HCT116 (cell line): ENCODE data around the gene STYXL2. TPM values are rescaled to one million over a fixed set of nuclear protein-coding genes. Genes with fewer than 3 reads are reported as not detected.

Source experiments
- ATAC-seq: fragments of 200-7000 bp; cut with Tn5 transposase; 2 replicates; pipeline ENCODE4 v1.9.1; 2020; ENCODE audit warnings: mild to moderate bottlenecking, moderate library complexity
- BruUV-seq: library from RNA; stranded (reverse); fragments of 400-500 nt; replicated peaks from 2 replicates; lab custom pipeline; 2021; lab: Mats Ljungman, UMichigan
- CTCF ChIA-PET: fragments of 300-600 bp; sonication (Branson Sonifier 250); formaldehyde crosslinking; loops from one replicate; lab custom pipeline; 2021; ENCODE audit warnings: antibody characterized with exemption; lab: Charles Lee
- POLR2A ChIA-PET: fragments of 300-600, 350-600 bp; sonication (Branson Sonifier 250); formaldehyde crosslinking; loops from one replicate; lab custom pipeline; 2021; ENCODE audit warnings: antibody characterized with exemption; lab: Charles Lee
- RAD21 ChIA-PET, 2 experiments: fragments of 300-600 bp; sonication (Branson Sonifier 250); formaldehyde crosslinking; loops; one replicate each; lab custom pipeline; 2023; ENCODE audit warnings: low total read pairs in 2 of 2; ENCODE audit not compliant: uncharacterized antibody in 2 of 2, unreplicated experiment in 2 of 2, low non-redundant PET in 1 of 2; lab: Charles Lee
- DNase-seq: peaks from one replicate; pipeline ENCODE4 v3.0.0-alpha.2; 2010; ENCODE audit warnings: low read depth, low spot score
- H2AFZ ChIP-seq: fragments of 200-600 bp; shearing (Covaris generic), sonication (generic); 2 replicates; pipeline ENCODE4 v1.6.1; 2017; ENCODE audit warnings: low read depth, mixed run types, mixed read lengths, antibody characterized with exemption, low read length; ENCODE audit not compliant: poor library complexity, severe bottlenecking
- H3K27ac ChIP-seq: 2 replicates; pipeline ENCODE4 v1.5.1; 2012; ENCODE audit warnings: low read depth, low read length
- H3K27me3 ChIP-seq: fragments of 200-600 bp; sonication (generic); 2 replicates; pipeline ENCODE4 v1.6.1; 2016; ENCODE audit warnings: mixed run types, low read length, mixed read lengths; ENCODE audit not compliant: insufficient read depth
- H3K36me3 ChIP-seq, 2 experiments: fragments of 200-500 bp in 1 of 2; fragments of 200-600 bp in 1 of 2; sonication (Bioruptor generic) in 1 of 2; sonication (generic) in 1 of 2; 2 replicates each; pipeline versions ENCODE4 v1.5.1 to v1.6.1; 2014 to 2016; ENCODE audit warnings: low read length in 2 of 2, inconsistent platforms in 1 of 2, mixed read lengths in 1 of 2, mixed run types in 1 of 2; ENCODE audit not compliant: insufficient read depth in 2 of 2, control insufficient read depth in 1 of 2
- H3K4me1 ChIP-seq, 2 experiments: fragments of 200-600 bp in 1 of 2; sonication (generic) in 1 of 2; 2 replicates each; pipeline versions ENCODE4 v1.5.1 to v1.6.1; 2012 to 2017; ENCODE audit warnings: low read length in 2 of 2, inconsistent platforms in 1 of 2, mild to moderate bottlenecking in 1 of 2, mixed read lengths in 1 of 2, mixed run types in 1 of 2, moderate library complexity in 1 of 2; ENCODE audit not compliant: insufficient read depth in 2 of 2, control insufficient read depth in 1 of 2
- H3K4me2 ChIP-seq: fragments of 200-600 bp; sonication (generic); 2 replicates; pipeline ENCODE4 v1.6.1; 2017; ENCODE audit warnings: mixed run types, low read length, mixed read lengths
- H3K4me3 ChIP-seq, 2 experiments: fragments of 200-600 bp in 1 of 2; sonication (generic) in 1 of 2; replicated peaks in 1 of 2; 2 replicates each; pipeline ENCODE4 v1.5.1; 2011 to 2016; ENCODE audit warnings: low read length in 2 of 2, control low read depth in 1 of 2, low read depth in 1 of 2, mild to moderate bottlenecking in 1 of 2, mixed read lengths in 1 of 2, mixed run types in 1 of 2
- H3K79me2 ChIP-seq: fragments of 200-600 bp; sonication (generic); 2 replicates; pipeline ENCODE4 v1.6.1; 2017; ENCODE audit warnings: mild to moderate bottlenecking, mixed run types, low read length, moderate library complexity, mixed read lengths; ENCODE audit not compliant: insufficient read depth
- H3K9ac ChIP-seq: fragments of 200-600 bp; sonication (generic); 2 replicates; pipeline ENCODE4 v1.6.1; 2016; ENCODE audit warnings: low read length, mixed read lengths
- H3K9me2 ChIP-seq: fragments of 200-600 bp; sonication (generic), shearing (Covaris generic); 2 replicates; pipeline ENCODE4 v1.6.1; 2017; ENCODE audit warnings: mixed run types, mild to moderate bottlenecking, moderate library complexity; ENCODE audit not compliant: insufficient read depth
- H3K9me3 ChIP-seq, 2 experiments: fragments of 200-500 bp in 1 of 2; fragments of 200-600 bp in 1 of 2; sonication (Bioruptor generic) in 1 of 2; sonication (generic) in 1 of 2; 2 replicates each; pipeline ENCODE4 v1.6.1; 2014 to 2017; ENCODE audit warnings: low read length in 2 of 2, mixed read lengths in 2 of 2, inconsistent platforms in 1 of 2, low read depth in 1 of 2, mild to moderate bottlenecking in 1 of 2, mixed run types in 1 of 2, moderate library complexity in 1 of 2; ENCODE audit not compliant: control insufficient read depth in 1 of 2, insufficient read depth in 1 of 2
- H4K20me1 ChIP-seq: fragments of 200-600 bp; sonication (generic), shearing (Covaris generic); 2 replicates; pipeline ENCODE4 v1.6.1; 2017; ENCODE audit warnings: mixed run types, mild to moderate bottlenecking, moderate library complexity; ENCODE audit not compliant: insufficient read depth
- ATF3 ChIP-seq: IDR thresholded peaks from 2 replicates; pipeline ENCODE4 v1.6.1; 2012
- CTCF ChIP-seq, 3 experiments: fragments of 200-600 bp in 1 of 3; sonication (generic) in 1 of 3; IDR thresholded peaks in 2 of 3; conservative IDR thresholded peaks in 1 of 3; 2 replicates each; pipeline ENCODE4 v1.5.1; 2012 to 2017; ENCODE audit warnings: low read depth in 2 of 3, low read length in 2 of 3, antibody characterized with exemption in 1 of 3, borderline replicate concordance in 1 of 3, control low read depth in 1 of 3, mild to moderate bottlenecking in 1 of 3, mixed read lengths in 1 of 3, mixed run types in 1 of 3, moderate library complexity in 1 of 3; ENCODE audit not compliant: insufficient read depth in 1 of 3
- ELF1 ChIP-seq: IDR thresholded peaks from 2 replicates; pipeline ENCODE4 v1.6.1; 2012; ENCODE audit warnings: low read depth, borderline replicate concordance
- REST ChIP-seq: IDR thresholded peaks from 2 replicates; pipeline ENCODE4 v1.6.1; 2012; ENCODE audit warnings: low read depth
- SIN3A ChIP-seq: IDR thresholded peaks from 2 replicates; pipeline ENCODE4 v1.6.1; 2012; ENCODE audit warnings: low read depth
- ZFX ChIP-seq: fragments of 450-650 bp; IDR thresholded peaks from 2 replicates; pipeline ENCODE4 v1.6.1; 2017
- intact Hi-C: fragments of 100-400 bp; cut with micrococcal nuclease; formaldehyde crosslinking; loops from 2 replicates; pipeline ENCODE4 v1.10.0; 2022
- total RNA-seq: library from RNA; stranded (reverse); gene quantifications from one replicate; pipeline ENCODE4 v1.2.1, GENCODE V29; 2021; ENCODE audit not compliant: unreplicated experiment

Gene STYXL2
- total RNA-seq, 1 experiment from 2014 or later: not detected

- Histone ChIP-seq H3K27me3 (no peaks in the 10 kb centered on the region), H3K79me2 (no peaks in the 10 kb centered on the region), H3K4me2 (no peak overlapping the region), H3K4me1 (peaks cover 3 to 19% of the 10 kb centered on the region in 2 experiments; a peak in 3 of 4 replicates), H3K27ac (no peak overlapping the region), H4K20me1 (no peaks in the 10 kb centered on the region), H3K36me3 (no peaks in the 10 kb centered on the region), H3K9me2 (no peaks in the 10 kb centered on the region), H3K4me3 (no peak overlapping the region), H2AFZ (no peak overlapping the region), H3K9ac (no peak overlapping the region), H3K9me3 (no peaks in the 10 kb centered on the region)
- RAD21 ChIA-PET: no interaction called here
- DNase-seq (no peak), ATAC-seq (no peak)
- intact Hi-C loops: no loop called here
- CTCF ChIA-PET: no interaction called here
- POLR2A ChIA-PET: no interaction called here
- no TSS peak for BruUV-seq
- TF ChIP-seq SIN3A (no peak), ELF1 (no peak), ZFX (no peak), REST (no peak), CTCF (IDR thresholded peaks at IDR 0.05 in 2 of 3, conservative IDR thresholded peaks at IDR 0.05 in 1 of 3; ENCODE audit: borderline replicate concordance in 1 of 3, insufficient read depth in 1 of 3, low read depth in 2 of 3, low read length in 2 of 3) (no peak), ATF3 (no peak)
These were observed 25.8 kb downstream of the STYXL2 start for GRCh38 chr1:167119696-167120095.
